B cell (primary cell): Measurements from ENCODE around the gene TMEM125.

Experiments
- CTCF ChIP-seq: fragments of 200-600 bp; IDR thresholded peaks from one replicate; pipeline ENCODE4 v1.8.0; 2022; ENCODE audit warnings: antibody characterized with exemption, mild to moderate bottlenecking
- EZH2 ChIP-seq: IDR thresholded peaks from 2 replicates; pipeline ENCODE4 v1.6.1; 2012; ENCODE audit warnings: borderline replicate concordance, low read depth, mild to moderate bottlenecking, moderate library complexity, low read length; ENCODE audit not compliant: insufficient read depth, poor library complexity, severe bottlenecking

GRCh38 chr1:43286115-43286514 is 16.3 kb downstream of the TMEM125 start:
- TF ChIP-seq CTCF (no peak), EZH2 (no peak)
